NT2/D1 (cell line): ENCODE results near the gene ACBD6.

Experiments used
- SUZ12 ChIP-seq: IDR thresholded peaks from 2 replicates; pipeline ENCODE4 v1.6.1; 2011; ENCODE audit not compliant: insufficient read length, insufficient read depth; ENCODE audit errors: extremely low read depth
- YY1 ChIP-seq: IDR thresholded peaks from 2 replicates; pipeline ENCODE4 v1.6.1; 2011; ENCODE audit not compliant: insufficient read length, insufficient read depth
- ZNF274 ChIP-seq: IDR thresholded peaks from 2 replicates; pipeline ENCODE4 v1.6.1; 2011; ENCODE audit warnings: mild to moderate bottlenecking, low read depth, low read length

GRCh38 chr1:180310095-180310494 lies 192.3 kb downstream of the ACBD6 start:
- TF ChIP-seq SUZ12 (no peak), YY1 (no peak), ZNF274 (no peak)
